HG02840 (cell line): ENCODE measurements around the gene CCDC85B.

Source experiments
- ATAC-seq: cut with Tn5 transposase; IDR thresholded peaks from one replicate; pipeline ENCODE4 v1.9.1; 2021; ENCODE audit warnings: mild to moderate bottlenecking, moderate library complexity, moderate number of reproducible peaks; ENCODE audit not compliant: unreplicated experiment, low FRiP score

Gene CCDC85B

GRCh38 chr11:65900899-65901180, 10.4 kb downstream of the CCDC85B start:
- no peak for ATAC-seq

GRCh38 chr11:65903068-65903481, 12.6 kb downstream of the CCDC85B start:
- ATAC-seq, result no peak

- ATAC-seq, result no peak
Observed at GRCh38 chr11:65903715-65904114, 13.2 kb downstream of the CCDC85B start.

- ATAC-seq, result no peak
Observed at GRCh38 chr11:65906602-65907001, 16.1 kb downstream of the CCDC85B start.

GRCh38 chr11:65907878-65908277, 17.4 kb downstream of the CCDC85B start:
- no peak for ATAC-seq

- ATAC-seq, result no peak
Observed at GRCh38 chr11:65911682-65912568, 21.5 kb downstream of the CCDC85B start.

- ATAC-seq, result no peak
Observed at GRCh38 chr11:65912845-65913244, 22.4 kb downstream of the CCDC85B start.

- ATAC-seq, result no peak
Observed at GRCh38 chr11:65915101-65915820, 24.8 kb downstream of the CCDC85B start.

GRCh38 chr11:65915821-65916251, 25.4 kb downstream of the CCDC85B start:
- no peak for ATAC-seq

- ATAC-seq, result no peak
Observed at GRCh38 chr11:65916391-65916790, 25.9 kb downstream of the CCDC85B start.

GRCh38 chr11:65917077-65917433, 26.6 kb downstream of the CCDC85B start:
- no peak for ATAC-seq

- no peak for ATAC-seq
Observed at GRCh38 chr11:65917434-65918210, 27.1 kb downstream of the CCDC85B start.

- ATAC-seq, result peak; percentile 45
Observed at GRCh38 chr11:65918211-65919140, 28.0 kb downstream of the CCDC85B start, which contains the start of gene C11orf68. Gene C11orf68 (minus strand): TSS chr11:65919062. CDS start chr11:65919031, 31 bp downstream.

GRCh38 chr11:65919141-65919572, 28.7 kb downstream of the CCDC85B start, which contains the start of gene DRAP1:
Gene DRAP1 (plus strand): TSS chr11:65919426. CDS start chr11:65919502, 76 bp downstream.
- peak; percentile 87 for ATAC-seq

GRCh38 chr11:65919573-65920371, 29.3 kb downstream of the CCDC85B start:
- peak; percentile 46 for ATAC-seq

GRCh38 chr11:65920372-65920802, 29.9 kb downstream of the CCDC85B start:
- ATAC-seq, result no peak

- no peak for ATAC-seq
Observed at GRCh38 chr11:65921033-65921555, 30.6 kb downstream of the CCDC85B start.

- ATAC-seq, result no peak
Observed at GRCh38 chr11:65921876-65922275, 31.4 kb downstream of the CCDC85B start.

GRCh38 chr11:65922565-65922964, 32.1 kb downstream of the CCDC85B start:
- ATAC-seq, result no peak
